HCT116 (cell line): ENCODE data around the gene MSI2. TPM values are rescaled to one million over a fixed set of nuclear protein-coding genes. Genes with fewer than 3 reads are reported as not detected.

Source experiments
- ATAC-seq: fragments of 200-7000 bp; cut with Tn5 transposase; 2 replicates; pipeline ENCODE4 v1.9.1; 2020; ENCODE audit warnings: mild to moderate bottlenecking, moderate library complexity
- BruUV-seq: library from RNA; stranded (reverse); fragments of 400-500 nt; replicated peaks from 2 replicates; lab custom pipeline; 2021; lab: Mats Ljungman, UMichigan
- CTCF ChIA-PET: fragments of 300-600 bp; sonication (Branson Sonifier 250); formaldehyde crosslinking; loops from one replicate; lab custom pipeline; 2021; ENCODE audit warnings: antibody characterized with exemption; lab: Charles Lee
- POLR2A ChIA-PET: fragments of 300-600, 350-600 bp; sonication (Branson Sonifier 250); formaldehyde crosslinking; loops from one replicate; lab custom pipeline; 2021; ENCODE audit warnings: antibody characterized with exemption; lab: Charles Lee
- RAD21 ChIA-PET, 2 experiments: fragments of 300-600 bp; sonication (Branson Sonifier 250); formaldehyde crosslinking; loops; one replicate each; lab custom pipeline; 2023; ENCODE audit warnings: low total read pairs in 2 of 2; ENCODE audit not compliant: uncharacterized antibody in 2 of 2, unreplicated experiment in 2 of 2, low non-redundant PET in 1 of 2; lab: Charles Lee
- DNase-seq: peaks from one replicate; pipeline ENCODE4 v3.0.0-alpha.2; 2010; ENCODE audit warnings: low read depth, low spot score
- H2AFZ ChIP-seq: fragments of 200-600 bp; shearing (Covaris generic), sonication (generic); 2 replicates; pipeline ENCODE4 v1.6.1; 2017; ENCODE audit warnings: low read depth, mixed run types, mixed read lengths, antibody characterized with exemption, low read length; ENCODE audit not compliant: poor library complexity, severe bottlenecking
- H3K27ac ChIP-seq: 2 replicates; pipeline ENCODE4 v1.5.1; 2012; ENCODE audit warnings: low read depth, low read length
- H3K27me3 ChIP-seq: fragments of 200-600 bp; sonication (generic); 2 replicates; pipeline ENCODE4 v1.6.1; 2016; ENCODE audit warnings: mixed run types, low read length, mixed read lengths; ENCODE audit not compliant: insufficient read depth
- H3K36me3 ChIP-seq, 2 experiments: fragments of 200-500 bp in 1 of 2; fragments of 200-600 bp in 1 of 2; sonication (Bioruptor generic) in 1 of 2; sonication (generic) in 1 of 2; 2 replicates each; pipeline versions ENCODE4 v1.5.1 to v1.6.1; 2014 to 2016; ENCODE audit warnings: low read length in 2 of 2, inconsistent platforms in 1 of 2, mixed read lengths in 1 of 2, mixed run types in 1 of 2; ENCODE audit not compliant: insufficient read depth in 2 of 2, control insufficient read depth in 1 of 2
- H3K4me1 ChIP-seq, 2 experiments: fragments of 200-600 bp in 1 of 2; sonication (generic) in 1 of 2; 2 replicates each; pipeline versions ENCODE4 v1.5.1 to v1.6.1; 2012 to 2017; ENCODE audit warnings: low read length in 2 of 2, inconsistent platforms in 1 of 2, mild to moderate bottlenecking in 1 of 2, mixed read lengths in 1 of 2, mixed run types in 1 of 2, moderate library complexity in 1 of 2; ENCODE audit not compliant: insufficient read depth in 2 of 2, control insufficient read depth in 1 of 2
- H3K4me2 ChIP-seq: fragments of 200-600 bp; sonication (generic); 2 replicates; pipeline ENCODE4 v1.6.1; 2017; ENCODE audit warnings: mixed run types, low read length, mixed read lengths
- H3K4me3 ChIP-seq, 2 experiments: fragments of 200-600 bp in 1 of 2; sonication (generic) in 1 of 2; replicated peaks in 1 of 2; 2 replicates each; pipeline ENCODE4 v1.5.1; 2011 to 2016; ENCODE audit warnings: low read length in 2 of 2, control low read depth in 1 of 2, low read depth in 1 of 2, mild to moderate bottlenecking in 1 of 2, mixed read lengths in 1 of 2, mixed run types in 1 of 2
- H3K79me2 ChIP-seq: fragments of 200-600 bp; sonication (generic); 2 replicates; pipeline ENCODE4 v1.6.1; 2017; ENCODE audit warnings: mild to moderate bottlenecking, mixed run types, low read length, moderate library complexity, mixed read lengths; ENCODE audit not compliant: insufficient read depth
- H3K9ac ChIP-seq: fragments of 200-600 bp; sonication (generic); 2 replicates; pipeline ENCODE4 v1.6.1; 2016; ENCODE audit warnings: low read length, mixed read lengths
- H3K9me2 ChIP-seq: fragments of 200-600 bp; sonication (generic), shearing (Covaris generic); 2 replicates; pipeline ENCODE4 v1.6.1; 2017; ENCODE audit warnings: mixed run types, mild to moderate bottlenecking, moderate library complexity; ENCODE audit not compliant: insufficient read depth
- H3K9me3 ChIP-seq, 2 experiments: fragments of 200-500 bp in 1 of 2; fragments of 200-600 bp in 1 of 2; sonication (Bioruptor generic) in 1 of 2; sonication (generic) in 1 of 2; 2 replicates each; pipeline ENCODE4 v1.6.1; 2014 to 2017; ENCODE audit warnings: low read length in 2 of 2, mixed read lengths in 2 of 2, inconsistent platforms in 1 of 2, low read depth in 1 of 2, mild to moderate bottlenecking in 1 of 2, mixed run types in 1 of 2, moderate library complexity in 1 of 2; ENCODE audit not compliant: control insufficient read depth in 1 of 2, insufficient read depth in 1 of 2
- H4K20me1 ChIP-seq: fragments of 200-600 bp; sonication (generic), shearing (Covaris generic); 2 replicates; pipeline ENCODE4 v1.6.1; 2017; ENCODE audit warnings: mixed run types, mild to moderate bottlenecking, moderate library complexity; ENCODE audit not compliant: insufficient read depth
- CBX3 ChIP-seq: IDR thresholded peaks from 2 replicates; pipeline ENCODE4 v1.6.1; 2012; ENCODE audit warnings: low read depth
- CEBPB ChIP-seq: IDR thresholded peaks from 2 replicates; pipeline ENCODE4 v1.6.1; 2012; ENCODE audit warnings: low read depth
- ELF1 ChIP-seq: IDR thresholded peaks from 2 replicates; pipeline ENCODE4 v1.6.1; 2012; ENCODE audit warnings: low read depth, borderline replicate concordance
- EZH2 ChIP-seq: fragments of 200-600 bp; sonication (generic); IDR thresholded peaks from 2 replicates; pipeline ENCODE4 v1.6.1; 2017; ENCODE audit warnings: antibody characterized with exemption, mixed run types
- EZH2phosphoT487 ChIP-seq: fragments of 200-600 bp; IDR thresholded peaks from 2 replicates; pipeline ENCODE4 v1.6.1; 2018; ENCODE audit warnings: antibody characterized with exemption, borderline replicate concordance
- JUND ChIP-seq: IDR thresholded peaks from 2 replicates; pipeline ENCODE4 v1.6.1; 2012
- POLR2A ChIP-seq: IDR thresholded peaks from 2 replicates; pipeline ENCODE4 v1.7.0; 2011; ENCODE audit warnings: borderline replicate concordance; ENCODE audit not compliant: insufficient read depth, insufficient read length; ENCODE audit errors: extremely low read depth
- RAD21 ChIP-seq: IDR thresholded peaks from 2 replicates; pipeline ENCODE4 v1.6.1; 2012; ENCODE audit warnings: low read depth, mild to moderate bottlenecking
- REST ChIP-seq: IDR thresholded peaks from 2 replicates; pipeline ENCODE4 v1.6.1; 2012; ENCODE audit warnings: low read depth
- TCF7L2 ChIP-seq: IDR thresholded peaks from 2 replicates; pipeline ENCODE4 v1.7.0; 2011; ENCODE audit warnings: borderline replicate concordance, inconsistent platforms; ENCODE audit not compliant: insufficient read depth, insufficient read length; ENCODE audit errors: extremely low read depth
- ZBTB33 ChIP-seq: IDR thresholded peaks from 2 replicates; pipeline ENCODE4 v1.6.1; 2011; ENCODE audit warnings: mild to moderate bottlenecking, low read length, moderate library complexity; ENCODE audit not compliant: insufficient replicate concordance; ENCODE audit errors: extremely low read depth
- ZNF274 ChIP-seq: fragments of 200-500 bp; sonication (Bioruptor generic); IDR thresholded peaks from 2 replicates; pipeline ENCODE4 v1.6.1; 2014; ENCODE audit warnings: mild to moderate bottlenecking, low read depth, low read length, inconsistent platforms
- intact Hi-C: fragments of 100-400 bp; cut with micrococcal nuclease; formaldehyde crosslinking; loops from 2 replicates; pipeline ENCODE4 v1.10.0; 2022
- total RNA-seq: library from RNA; stranded (reverse); gene quantifications from one replicate; pipeline ENCODE4 v1.2.1, GENCODE V29; 2021; ENCODE audit not compliant: unreplicated experiment

The MSI2 gene
- total RNA-seq, 1 experiment from 2014 or later = 137 TPM

- Histone ChIP-seq H3K27me3 (no peaks in the 10 kb centered on the region), H3K9me3 (no peaks in the 10 kb centered on the region), H3K27ac (no peak overlapping the region), H2AFZ (no peak overlapping the region), H3K4me2 (no peak overlapping the region), H3K4me1 (no peaks in the 10 kb centered on the region; a peak in 1 of 4 replicates), H4K20me1 (no peaks in the 10 kb centered on the region)
- no TSS peak for BruUV-seq
- intact Hi-C loops = no loop called here
- ChIA-PET POLR2A (no interaction called here), RAD21 (no interaction called here), CTCF (interaction anchor here (0.9 to 1.7 kb wide), 2 partner anchors 171 to 334 kb away, joined by 3 to 4 read pairs; no protein-coding TSS in a partner anchor)
- no peak for TF ChIP-seq ZBTB33
- TF ChIP-seq POLR2A = no peak
- TF ChIP-seq RAD21 = no peak
- TF ChIP-seq ELF1 = no peak
- no peak for TF ChIP-seq CBX3
- no peak for TF ChIP-seq CEBPB
- TF ChIP-seq EZH2phosphoT487 = no peak
- TF ChIP-seq REST = no peak
- no peak for TF ChIP-seq EZH2
- TF ChIP-seq ZNF274 = no peak
- TF ChIP-seq JUND = no peak
- TF ChIP-seq TCF7L2 = no peak
- TF ChIP-seq, all 23 proteins: peak for 0
- DNase-seq (no peak), ATAC-seq (no peak)
- H3K9me2 ChIP-seq = no peaks in the 10 kb centered on the region
- H3K79me2 ChIP-seq = no peaks in the 10 kb centered on the region
- H3K4me3 ChIP-seq = no peak overlapping the region
- no peaks in the 10 kb centered on the region for H3K36me3 ChIP-seq
- no peak overlapping the region for H3K9ac ChIP-seq
Measured at GRCh38 chr17:57413848-57414651, 157.7 kb downstream of the MSI2 start.
